Measurements from ENCODE around the gene HOXD3.

HOXD3 gene

GRCh38 chr2:176135035-176135440, 22.1 kb upstream of the HOXD3 start:
- no peak for DNase-seq

- peak; percentile 58 for DNase-seq
Measured at GRCh38 chr2:176136374-176137251, 20.5 kb upstream of the HOXD3 start.

- no peak for DNase-seq
Measured at GRCh38 chr2:176137252-176137580, 19.9 kb upstream of the HOXD3 start.

GRCh38 chr2:176137906-176138305, 19.2 kb upstream of the HOXD3 start:
- no peak for DNase-seq

GRCh38 chr2:176138526-176138922, 18.6 kb upstream of the HOXD3 start:
- DNase-seq, result no peak

- no peak for DNase-seq
Measured at GRCh38 chr2:176138923-176139660, 18.0 kb upstream of the HOXD3 start.

- peak; percentile 73 for DNase-seq
Measured at GRCh38 chr2:176139661-176140512, 17.2 kb upstream of the HOXD3 start.

- peak; percentile 95 for DNase-seq
Measured at GRCh38 chr2:176140513-176141317, 16.4 kb upstream of the HOXD3 start.

GRCh38 chr2:176142281-176142680, 14.8 kb upstream of the HOXD3 start:
- no peak for DNase-seq

- no peak for DNase-seq
Measured at GRCh38 chr2:176145085-176145969, 11.8 kb upstream of the HOXD3 start.

GRCh38 chr2:176146101-176146500, 11.0 kb upstream of the HOXD3 start:
- DNase-seq, result no peak

GRCh38 chr2:176146645-176147044, 10.5 kb upstream of the HOXD3 start:
- DNase-seq, result no peak

GRCh38 chr2:176147210-176147799, 9.8 kb upstream of the HOXD3 start:
- no peak for DNase-seq

- DNase-seq, result no peak
Measured at GRCh38 chr2:176147800-176148496, 9.2 kb upstream of the HOXD3 start.

- DNase-seq, result no peak
Measured at GRCh38 chr2:176148751-176149421, 8.2 kb upstream of the HOXD3 start.

- no peak for DNase-seq
Measured at GRCh38 chr2:176149481-176149938, 7.6 kb upstream of the HOXD3 start.

- no peak for DNase-seq
Measured at GRCh38 chr2:176149939-176150583, 7.0 kb upstream of the HOXD3 start.

- no peak for DNase-seq
Measured at GRCh38 chr2:176150584-176151441, 6.3 kb upstream of the HOXD3 start.
